CD4-positive, alpha-beta T cell treated with Interleukin-4 for 1 hour (primary cell): ENCODE results near the gene COL24A1.

ENCODE experiments used
- DNase-seq, 2 donors: peaks; one replicate each; pipeline ENCODE4 v3.0.0-alpha.2; 2020 to 2022

The COL24A1 gene

DNA sequence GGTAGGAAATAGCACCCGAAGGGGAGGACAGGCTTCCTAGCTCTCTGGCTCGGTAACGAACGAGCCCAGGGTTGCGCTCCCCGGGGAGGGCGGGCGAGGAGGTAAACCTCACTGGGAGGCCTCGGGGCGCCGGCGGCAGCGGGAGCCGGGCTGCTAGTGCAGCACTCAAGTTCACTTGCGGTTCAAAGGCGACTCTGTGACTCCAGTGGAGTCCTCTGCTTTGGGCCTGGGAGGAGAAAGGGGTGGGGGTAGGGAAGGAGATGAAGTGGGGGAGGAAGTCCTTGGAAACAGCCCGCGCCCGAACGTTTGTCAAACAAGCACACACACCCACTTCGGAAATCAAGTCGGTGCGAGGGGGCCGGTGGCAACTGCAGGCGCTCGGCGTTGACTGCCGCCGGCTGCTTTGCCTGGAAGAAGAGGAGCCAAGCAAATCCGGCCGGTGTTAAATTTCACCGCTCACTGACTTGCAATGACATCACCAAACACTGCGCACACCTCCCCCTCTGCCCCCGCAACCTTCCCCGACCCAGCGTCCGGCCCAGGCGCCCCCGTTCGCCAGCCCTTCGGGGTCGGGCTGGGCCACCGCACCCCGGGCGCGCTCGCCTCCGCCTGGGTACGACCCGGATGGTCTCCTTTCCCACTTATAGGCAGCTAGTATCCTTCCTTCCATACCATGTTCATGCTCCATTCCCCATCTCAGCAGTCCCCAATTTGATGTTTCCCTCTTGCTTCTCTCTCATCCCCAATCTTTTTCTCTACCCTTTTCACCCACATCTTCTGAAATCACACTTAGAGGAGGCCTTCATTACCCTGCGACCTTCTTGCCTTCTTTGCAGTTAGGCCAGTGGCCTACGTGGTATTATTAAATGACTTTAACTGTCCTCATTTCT lies at the start of gene COL24A1:
Gene COL24A1 (minus strand): TSS at position 207 of the 890 bp plus-strand sequence. CDS start 376 bp downstream, outside the sequence.
- DNase-seq, result no peak

DNA sequence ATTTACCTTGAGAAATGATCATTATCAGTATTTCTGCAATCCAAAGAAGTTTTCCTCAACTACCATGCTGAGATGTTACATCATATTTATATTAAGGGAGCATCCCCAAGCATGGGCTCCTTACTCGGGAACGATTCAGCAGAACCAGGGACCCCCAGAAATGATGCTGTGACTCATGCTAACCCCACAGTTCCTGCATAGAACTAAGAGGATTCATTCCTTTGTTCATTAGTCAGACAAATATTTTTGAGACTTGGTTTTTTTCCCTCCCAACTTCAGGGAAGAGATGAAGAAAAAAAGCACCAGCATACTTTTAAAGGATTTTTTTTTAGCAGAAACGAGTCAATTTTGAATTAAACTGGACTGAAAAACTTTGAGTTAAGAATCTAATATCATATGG lies 49.2 kb upstream of the COL24A1 start:
- no peak for DNase-seq

DNA sequence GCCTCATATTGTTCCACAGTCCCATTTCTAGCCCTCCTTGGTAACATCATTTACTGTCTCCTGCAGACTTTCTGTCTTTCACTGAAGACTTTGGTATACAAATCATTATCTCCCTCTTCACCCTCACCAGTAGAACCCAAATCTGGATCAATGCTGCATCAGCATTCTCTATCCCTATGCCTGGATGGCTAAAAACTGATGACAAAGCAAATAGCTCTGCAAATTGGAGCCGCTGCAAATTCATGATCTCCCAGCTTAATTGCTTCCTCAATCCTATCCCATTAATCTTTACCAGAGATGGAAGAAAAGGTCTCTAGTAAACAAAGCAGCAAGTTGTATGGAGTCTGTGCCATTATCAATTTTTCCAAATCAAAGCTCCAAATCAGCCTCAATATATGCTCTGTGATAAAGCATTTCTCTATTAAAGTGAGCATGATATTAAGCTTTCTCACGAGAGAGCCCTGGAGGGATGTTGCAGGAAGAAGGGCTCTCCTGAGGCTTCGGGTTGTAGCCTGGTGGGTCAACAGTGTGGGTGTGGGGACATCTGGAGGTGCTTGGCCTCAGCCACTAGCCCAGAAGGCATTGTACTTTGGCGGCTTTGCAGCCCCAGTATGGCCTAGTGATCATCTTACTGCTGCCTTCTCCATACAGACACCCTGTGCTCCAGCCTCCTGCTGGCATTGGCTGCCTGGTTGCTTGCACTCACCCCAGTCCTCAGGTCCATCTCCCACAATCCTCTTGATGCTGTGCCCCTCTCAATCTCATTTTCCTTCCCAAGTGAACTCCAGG lies 46.2 kb upstream of the COL24A1 start:
- DNase-seq, result no peak

DNA sequence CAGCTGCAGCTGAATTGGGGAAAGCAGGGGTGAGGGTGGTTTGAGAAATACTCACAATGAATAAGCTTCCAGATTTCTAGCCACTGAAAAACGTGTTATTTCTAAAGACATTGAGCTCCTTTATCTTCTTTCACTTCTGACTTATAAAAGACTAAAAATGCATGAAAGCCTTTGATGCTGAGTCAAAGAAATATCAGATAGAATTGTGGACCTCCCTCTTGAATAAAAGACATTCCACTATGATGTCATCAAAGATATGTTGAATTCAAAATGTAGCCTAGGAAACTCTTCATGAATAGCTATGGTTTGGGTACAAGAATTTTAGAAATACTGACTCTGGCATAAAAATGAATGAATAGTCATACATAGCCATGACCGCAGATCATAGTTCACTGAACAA lies 44.7 kb upstream of the COL24A1 start:
- DNase-seq, result no peak

DNA sequence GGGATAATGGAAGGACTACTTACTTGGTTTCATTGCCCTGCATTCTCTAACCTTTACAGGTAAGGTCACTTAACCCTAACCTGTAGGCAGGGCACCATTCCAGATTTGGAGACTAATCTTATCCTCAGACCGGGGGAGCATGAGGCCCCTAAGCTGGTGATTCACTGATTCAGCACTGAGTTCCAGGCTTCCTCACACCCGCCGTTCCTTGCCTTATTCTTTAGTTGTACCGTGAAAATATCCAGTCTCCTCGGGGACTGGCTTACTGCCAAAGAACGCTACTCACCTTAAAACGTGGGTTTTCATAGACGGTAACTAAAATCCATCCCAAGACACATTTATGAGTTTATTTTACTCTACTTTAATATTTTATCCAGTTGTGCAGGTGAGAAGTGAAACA lies 44.3 kb upstream of the COL24A1 start:
- DNase-seq, result no peak

DNA sequence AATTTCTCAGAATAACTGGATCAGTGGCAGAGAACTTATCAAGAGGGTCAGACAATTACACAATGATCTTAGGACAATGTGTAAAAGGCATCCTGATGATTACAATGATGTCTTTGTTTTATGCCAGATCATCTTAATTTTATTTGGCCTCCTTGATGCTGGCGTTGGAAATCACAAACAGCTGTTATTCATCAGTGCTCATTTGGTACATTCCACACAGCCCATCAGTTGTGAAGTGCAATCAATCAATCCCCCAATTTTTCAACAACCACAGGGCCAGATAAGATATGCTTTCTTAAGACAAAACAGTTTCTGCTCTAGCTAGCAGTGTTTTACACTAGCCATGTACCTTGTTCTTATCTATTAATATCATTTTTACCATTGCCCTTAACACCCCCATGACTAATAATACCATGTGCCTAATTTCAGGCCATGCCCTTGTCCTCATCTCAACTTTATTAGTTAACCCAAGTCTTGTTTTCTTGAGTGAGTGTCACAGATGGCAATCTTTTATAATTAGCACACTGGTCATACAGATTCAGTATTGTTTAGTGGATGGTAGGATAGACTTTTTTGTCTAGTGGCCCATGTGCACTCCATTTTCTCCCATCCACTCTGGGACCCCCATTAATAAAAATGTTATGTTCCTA lies 40.8 kb upstream of the COL24A1 start:
- DNase-seq, result no peak

DNA sequence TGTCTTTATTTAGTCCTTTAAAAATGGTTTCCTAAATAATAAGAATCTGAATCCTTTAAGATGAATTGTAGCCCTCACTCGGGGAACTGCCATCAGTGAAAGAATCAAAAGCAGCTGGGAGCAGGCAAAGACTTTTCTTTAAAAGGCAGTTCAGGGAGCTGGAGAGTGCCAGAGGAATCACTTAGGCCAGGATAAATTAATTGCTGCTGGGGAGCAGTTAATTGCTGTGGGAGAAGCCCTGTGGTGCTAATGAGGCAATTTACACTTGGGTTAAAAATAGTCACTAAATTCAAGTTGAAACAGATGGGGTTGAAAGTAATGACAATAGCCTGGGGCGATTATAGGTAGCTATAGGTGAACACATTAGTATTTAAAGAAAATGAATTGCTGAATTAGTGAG lies 38.7 kb upstream of the COL24A1 start:
- DNase-seq, result no peak

DNA sequence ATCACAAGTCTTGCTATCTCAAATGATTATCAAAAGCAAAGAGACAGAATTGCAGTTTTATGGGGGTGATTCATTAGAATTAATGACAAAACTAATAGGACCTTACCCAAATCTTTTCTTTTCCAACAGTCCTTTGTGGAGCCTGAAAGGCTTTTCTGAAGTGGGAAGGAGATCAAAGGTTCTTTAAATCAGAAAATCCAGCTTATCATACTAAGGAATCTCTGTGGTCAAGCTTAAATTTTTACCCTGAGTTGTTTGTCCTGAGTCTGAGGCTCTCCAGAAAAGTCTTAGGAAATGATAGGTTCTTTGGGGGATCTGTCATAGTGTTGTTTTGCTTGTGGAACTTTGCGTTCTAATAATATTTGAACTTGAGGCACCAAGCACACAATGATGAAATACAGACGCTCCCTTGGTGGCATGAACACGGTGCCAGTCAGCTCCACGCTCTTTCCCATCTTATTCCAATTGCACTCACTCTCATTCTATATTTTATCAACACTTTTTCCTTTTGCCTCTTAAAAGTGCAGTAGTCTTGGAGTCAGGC lies 38.0 kb upstream of the COL24A1 start:
- no peak for DNase-seq

DNA sequence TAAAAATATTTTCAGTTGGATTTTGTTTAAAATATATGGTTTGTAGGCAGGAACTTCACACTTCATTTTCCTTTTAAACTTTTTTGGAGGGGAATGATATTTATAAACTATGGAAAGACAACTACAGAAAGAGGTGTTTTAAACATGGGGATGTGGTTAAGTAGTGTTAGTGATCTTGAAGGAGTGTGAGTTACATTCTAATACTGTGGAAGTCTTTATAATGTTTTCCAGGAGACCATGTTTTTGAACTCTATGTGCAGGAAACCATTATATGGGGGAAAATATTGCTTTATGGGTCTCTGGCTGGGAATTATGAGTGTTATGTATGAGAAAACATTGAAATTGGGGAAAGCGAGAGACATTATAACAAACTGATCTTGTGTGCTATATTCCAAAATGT lies 35.8 kb upstream of the COL24A1 start:
- no peak for DNase-seq

DNA sequence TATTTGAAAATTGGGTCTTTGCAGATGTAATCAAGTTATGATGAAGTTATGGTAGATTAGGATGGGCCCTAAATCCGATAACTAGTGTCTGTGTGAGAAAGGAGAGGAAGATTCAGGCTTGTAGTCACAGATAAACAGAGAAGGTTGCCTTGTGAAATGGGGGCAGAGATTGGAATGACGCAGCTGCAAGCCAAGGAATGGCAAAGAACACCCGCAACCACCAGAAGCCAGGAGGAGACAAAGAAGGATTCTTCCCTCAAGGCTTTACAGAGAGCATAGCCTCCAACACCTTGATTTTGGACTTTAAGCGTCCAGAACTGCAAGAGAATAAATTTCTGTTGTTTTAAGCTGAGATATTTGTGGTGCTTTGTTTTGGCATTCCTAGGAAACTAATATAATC lies 35.4 kb upstream of the COL24A1 start:
- no peak for DNase-seq

DNA sequence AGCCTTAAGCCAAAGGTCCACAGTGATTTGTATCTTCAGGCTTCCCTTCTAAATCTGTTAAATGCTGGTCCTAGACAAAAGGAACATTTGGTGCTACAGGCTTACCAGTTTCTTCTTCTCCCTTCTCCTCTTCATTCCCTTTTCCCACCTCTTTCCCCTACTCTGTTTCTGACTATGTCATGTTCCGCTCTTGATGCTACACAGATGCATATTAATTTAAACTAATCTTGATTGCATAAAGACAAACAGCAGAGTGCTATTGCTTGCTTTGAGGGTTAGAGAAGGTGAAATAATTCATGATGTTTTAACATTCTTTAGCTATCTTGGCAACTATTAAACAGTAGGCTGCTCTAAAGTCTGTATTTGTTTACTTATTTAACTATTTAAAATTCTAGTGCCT lies 34.3 kb upstream of the COL24A1 start:
- no peak for DNase-seq

DNA sequence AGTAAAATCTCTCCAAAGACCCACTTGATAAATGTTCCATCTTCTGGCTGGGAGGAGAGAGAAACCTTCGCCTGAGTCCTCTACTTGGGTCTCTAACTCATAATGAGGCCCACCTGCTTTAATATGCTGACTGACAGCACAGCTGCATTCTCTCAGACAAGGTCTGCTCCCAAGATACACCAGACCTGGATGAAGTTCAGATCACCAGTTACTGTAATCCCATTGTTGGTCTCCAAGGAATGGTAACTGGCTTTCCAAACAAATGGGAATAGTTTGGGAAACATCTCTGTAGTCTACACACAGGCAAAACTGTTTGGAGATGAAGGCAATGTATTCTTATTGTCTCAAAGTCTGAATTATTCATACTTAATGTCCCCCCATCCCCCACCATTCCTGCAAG lies 27.9 kb upstream of the COL24A1 start:
- no peak for DNase-seq

DNA sequence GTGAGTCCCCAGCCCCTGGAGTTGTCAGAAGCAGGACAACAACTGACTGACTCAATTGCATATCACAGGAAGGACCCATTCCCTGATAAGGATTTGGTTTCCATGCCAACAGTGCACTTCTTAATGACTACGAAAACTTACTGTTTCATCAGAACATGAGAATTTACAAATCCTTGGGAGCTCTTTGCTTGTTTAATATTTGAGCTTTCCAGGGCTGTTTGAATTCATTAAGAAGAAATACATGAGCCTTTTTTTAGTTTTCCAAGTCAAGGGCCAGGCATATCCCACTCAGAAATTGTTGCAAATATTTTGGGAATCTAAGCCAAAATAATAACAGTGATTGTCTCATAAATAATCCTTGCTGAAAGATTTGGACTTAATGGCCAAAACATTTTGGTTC lies 27.2 kb upstream of the COL24A1 start:
- no peak for DNase-seq

DNA sequence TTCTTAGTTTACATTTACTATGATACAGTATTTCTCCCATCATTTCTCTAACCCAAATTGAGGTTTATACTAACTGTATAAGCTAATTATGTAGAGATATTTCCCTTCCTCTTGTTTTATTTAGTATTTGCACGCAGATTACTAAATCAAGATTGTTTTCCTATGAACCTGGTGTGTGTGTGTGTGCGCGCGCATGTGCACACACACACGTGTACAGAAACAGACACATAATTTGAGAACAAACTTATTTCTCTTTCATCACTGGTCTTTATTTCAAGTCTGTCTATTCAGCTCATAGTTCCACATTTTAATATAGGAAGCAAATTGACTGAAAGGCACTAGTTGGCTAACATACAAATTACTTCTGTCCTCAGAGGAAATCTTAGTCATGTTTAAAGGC lies 19.7 kb upstream of the COL24A1 start:
- DNase-seq, result no peak

DNA sequence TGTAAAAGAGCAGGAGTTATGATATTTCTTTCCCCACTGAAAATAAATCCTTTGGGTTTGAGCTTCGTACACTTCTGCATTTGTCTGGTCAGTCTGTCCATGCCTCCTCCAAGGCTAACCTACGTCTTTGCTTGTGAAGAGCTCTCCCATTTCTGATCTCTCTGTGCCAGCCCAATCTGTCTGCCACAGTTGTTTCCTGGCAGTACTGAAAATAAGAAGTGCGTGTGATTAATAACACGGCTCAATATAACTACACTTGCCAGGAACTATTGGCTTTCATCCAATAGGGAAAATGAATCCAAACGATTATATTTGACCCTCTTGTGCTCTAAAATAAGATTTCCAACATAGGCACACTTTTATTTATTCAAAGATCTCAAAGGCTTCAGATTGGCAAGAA lies 19.2 kb upstream of the COL24A1 start:
- DNase-seq, result no peak

DNA sequence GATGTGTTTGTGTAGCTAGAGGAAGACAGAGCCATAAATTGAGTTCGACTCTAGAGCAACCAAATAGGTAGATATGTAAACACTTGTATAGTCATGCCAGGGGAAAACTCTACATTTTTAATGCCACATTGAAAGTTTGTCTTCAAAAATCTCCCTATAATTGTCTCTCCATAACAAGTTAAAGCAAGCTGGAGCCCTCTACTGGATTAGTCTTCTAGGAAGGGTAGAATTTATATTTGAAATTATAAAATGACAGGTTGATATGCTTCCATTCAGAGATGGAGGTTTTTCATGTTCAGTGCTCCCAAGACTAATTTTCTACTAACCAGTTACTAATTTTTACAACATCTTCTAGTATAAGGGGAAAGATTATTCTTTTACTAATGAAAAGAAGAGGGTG lies 13.1 kb upstream of the COL24A1 start:
- no peak for DNase-seq

DNA sequence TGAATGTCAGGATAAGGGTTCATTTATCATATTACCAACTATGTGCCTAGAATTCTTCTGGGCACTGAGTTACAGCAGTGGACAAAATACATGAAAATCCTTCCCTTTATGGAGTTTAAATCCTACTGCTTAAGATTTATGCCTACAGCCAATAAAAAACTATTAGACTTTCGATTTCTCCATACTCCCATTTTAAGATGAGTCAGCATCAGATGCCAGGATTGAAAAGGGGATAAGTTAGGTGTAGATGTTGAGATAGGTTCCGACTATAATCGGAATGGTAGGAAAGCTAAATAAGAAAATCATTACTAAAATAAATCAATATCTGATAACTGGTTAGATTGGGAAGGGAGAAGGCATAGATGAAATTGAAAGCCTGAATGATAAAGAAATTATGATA lies 3.2 kb upstream of the COL24A1 start:
- DNase-seq, result no peak

DNA sequence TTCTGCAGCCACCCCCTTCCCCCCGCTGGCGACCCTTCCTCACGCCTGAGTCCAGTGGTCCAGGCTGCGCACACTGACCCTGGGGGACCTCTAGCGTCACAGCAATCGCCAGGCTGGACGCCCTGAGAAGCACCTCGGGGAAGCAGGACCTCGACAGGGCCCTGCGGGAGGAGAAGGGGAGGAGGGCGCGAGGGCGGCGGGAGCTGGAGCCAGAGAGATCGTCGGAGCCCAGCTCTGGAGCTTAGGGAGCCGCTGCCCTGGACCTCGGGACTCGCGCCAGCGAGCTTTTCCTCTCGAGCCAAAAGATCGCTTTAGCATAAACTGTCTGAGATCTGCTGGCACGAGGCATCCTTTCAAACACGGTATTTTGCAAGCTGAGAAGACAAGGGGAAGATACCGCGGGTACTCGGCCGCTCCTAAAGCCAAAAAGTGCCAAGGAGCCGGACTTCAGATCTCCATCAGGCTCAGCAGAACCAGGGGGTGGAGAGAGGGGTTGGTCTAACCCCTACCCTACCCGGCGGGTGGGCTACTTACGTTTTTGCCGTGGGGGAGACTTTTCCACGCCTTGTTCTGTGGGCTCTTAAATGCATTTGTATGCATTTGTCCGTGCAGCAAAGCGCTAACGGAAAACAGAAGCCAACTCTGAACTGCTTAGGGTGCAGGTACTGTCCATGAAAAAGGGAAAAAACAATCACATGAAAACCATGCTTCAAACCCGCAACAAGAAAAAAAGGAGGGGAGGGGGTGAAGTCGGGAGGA lies 586 bp downstream of the COL24A1 start:
- no peak for DNase-seq

DNA sequence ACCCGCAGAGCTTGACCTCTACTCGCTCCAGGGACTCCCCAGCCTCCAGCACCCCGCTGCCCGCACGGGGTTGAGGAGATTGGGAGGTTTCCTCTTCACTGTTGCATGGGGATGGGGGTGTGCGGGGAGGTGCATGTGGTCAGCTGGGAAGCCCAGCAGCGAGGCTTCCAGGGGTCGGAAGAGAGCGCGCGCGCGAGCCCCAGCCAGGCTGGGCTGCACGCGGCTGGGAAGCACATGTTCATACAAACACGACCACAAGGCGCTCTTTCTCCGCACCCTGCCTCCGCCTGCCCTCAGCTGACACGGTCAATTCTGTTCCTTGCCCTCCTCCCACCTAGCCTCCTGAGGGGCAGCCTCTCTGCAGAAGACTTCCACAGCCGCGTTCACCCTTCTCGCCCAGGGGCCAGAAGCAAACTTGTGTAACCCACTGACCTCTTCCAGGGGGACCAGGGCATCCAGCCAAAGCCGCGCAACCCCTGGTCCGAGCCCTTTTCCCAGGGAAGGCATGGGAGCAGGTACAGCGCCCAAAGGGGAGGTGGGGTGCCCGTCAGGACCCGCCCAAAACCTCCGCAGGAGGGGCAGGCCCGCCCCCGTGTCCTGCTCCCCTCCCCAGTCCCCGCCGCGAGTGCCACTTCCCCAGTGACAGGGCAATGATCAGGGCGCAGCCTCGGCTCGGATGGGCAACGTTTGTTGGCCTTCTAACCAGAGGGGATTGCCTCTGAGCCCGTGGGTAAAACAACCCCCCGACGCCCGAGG lies 1.3 kb downstream of the COL24A1 start:
- no peak for DNase-seq

DNA sequence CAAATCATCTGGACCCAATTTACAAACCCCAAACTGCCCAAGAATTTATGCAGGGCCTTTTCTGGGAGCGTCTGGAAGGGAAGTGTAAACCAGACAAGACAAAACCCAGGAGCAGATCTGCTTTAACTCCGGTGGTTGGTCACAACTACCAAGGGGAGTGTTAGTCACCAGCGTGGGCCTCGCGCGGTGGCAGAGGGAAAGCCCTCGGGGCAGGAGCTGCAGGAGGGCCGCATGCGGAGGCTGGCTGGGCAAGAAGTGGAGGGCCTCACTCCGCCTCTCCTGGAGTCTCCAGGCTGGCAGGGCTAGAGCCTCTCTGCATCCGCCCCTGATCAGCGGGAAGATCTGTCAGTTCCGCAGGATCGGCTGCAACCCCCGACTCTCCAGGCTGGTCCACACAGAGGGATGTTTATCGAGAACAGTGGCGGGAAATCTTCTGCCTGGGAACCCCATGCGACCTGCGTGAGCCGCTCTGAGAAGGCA lies 2.0 kb downstream of the COL24A1 start:
- no peak for DNase-seq

DNA sequence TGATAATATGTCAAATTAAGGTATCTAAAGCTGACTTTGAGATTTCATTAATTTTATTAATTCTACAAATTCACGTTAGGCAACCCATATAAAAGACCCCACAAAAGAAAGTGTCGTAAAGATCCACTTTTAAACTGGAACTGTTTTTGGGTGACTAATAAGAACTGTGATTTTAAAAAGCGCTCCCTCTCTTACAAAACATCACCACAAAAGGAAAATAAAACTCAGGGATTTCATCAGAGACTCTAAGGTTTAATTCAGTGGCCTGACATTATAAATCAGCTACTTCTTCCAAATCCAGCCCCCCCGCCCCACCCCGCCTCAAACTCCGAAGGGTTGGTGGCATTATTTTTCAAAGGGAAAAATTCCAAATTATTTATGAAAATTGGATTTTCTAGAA lies 2.7 kb downstream of the COL24A1 start:
- DNase-seq, result no peak

DNA sequence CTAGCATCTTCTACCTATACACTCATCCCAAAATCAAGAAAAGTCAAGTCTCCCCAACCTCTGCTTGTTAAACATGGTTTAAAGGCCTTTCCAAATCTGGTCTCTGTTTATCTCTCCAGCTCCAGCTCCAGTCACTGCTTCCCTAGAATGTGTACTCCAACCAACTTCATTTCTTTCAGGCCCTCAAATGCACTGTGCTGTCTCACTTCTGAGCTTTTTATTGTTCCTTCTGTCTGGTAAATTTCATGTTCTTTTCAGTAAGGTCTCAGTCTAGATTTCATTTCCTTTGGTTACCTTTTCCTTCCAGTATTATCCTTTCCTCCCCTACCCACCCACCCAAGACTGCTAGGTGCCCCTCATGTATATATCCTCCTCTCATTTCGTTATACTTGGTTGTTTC lies 3.7 kb downstream of the COL24A1 start:
- no peak for DNase-seq
